ENCODE results near the gene PRRT3. TPM values are rescaled to one million over a fixed set of nuclear protein-coding genes. Genes with fewer than 3 reads are reported as not detected.
A peak's percentile ranks its signal among the peaks of the same experiment; 100 is the strongest.
"Not testable (repeated sequence)": the region's sequence is repeated elsewhere in the genome, so short reads cannot be mapped to it uniquely, and the experiment has no call there.

PRRT3 gene
- total RNA-seq, 2 experiments from 2014 or later, result 1.4 to 4.3 TPM

- no peak within 1 kb of the TSS for H3K4me3 ChIP-seq (ENCODE audit: low read depth, low read length, poor library complexity, severe bottlenecking)
- H3K27ac ChIP-seq (ENCODE audit: low read depth, low read length, poor library complexity, severe bottlenecking), result no peak within 1 kb of the TSS
- peaks cover 7% of the 10 kb centered on the region for H3K4me1 ChIP-seq (ENCODE audit: insufficient read depth, low read length, poor library complexity, severe bottlenecking)
- no peaks in the 10 kb centered on the region for H3K9me2 ChIP-seq (ENCODE audit: insufficient read depth, low read length)
- no peaks in the 10 kb centered on the region for H3K36me3 ChIP-seq (ENCODE audit: insufficient read depth, low read length)
- no peaks in the 10 kb centered on the region for H4K20me1 ChIP-seq (ENCODE audit: insufficient read depth, low read length)
- BruUV-seq (replicated peaks), result no TSS peak
- H3K79me2 ChIP-seq (ENCODE audit: insufficient read depth, low read depth, low read length), result no peaks in the 10 kb centered on the region
- TF ChIP-seq, protein P1, sequence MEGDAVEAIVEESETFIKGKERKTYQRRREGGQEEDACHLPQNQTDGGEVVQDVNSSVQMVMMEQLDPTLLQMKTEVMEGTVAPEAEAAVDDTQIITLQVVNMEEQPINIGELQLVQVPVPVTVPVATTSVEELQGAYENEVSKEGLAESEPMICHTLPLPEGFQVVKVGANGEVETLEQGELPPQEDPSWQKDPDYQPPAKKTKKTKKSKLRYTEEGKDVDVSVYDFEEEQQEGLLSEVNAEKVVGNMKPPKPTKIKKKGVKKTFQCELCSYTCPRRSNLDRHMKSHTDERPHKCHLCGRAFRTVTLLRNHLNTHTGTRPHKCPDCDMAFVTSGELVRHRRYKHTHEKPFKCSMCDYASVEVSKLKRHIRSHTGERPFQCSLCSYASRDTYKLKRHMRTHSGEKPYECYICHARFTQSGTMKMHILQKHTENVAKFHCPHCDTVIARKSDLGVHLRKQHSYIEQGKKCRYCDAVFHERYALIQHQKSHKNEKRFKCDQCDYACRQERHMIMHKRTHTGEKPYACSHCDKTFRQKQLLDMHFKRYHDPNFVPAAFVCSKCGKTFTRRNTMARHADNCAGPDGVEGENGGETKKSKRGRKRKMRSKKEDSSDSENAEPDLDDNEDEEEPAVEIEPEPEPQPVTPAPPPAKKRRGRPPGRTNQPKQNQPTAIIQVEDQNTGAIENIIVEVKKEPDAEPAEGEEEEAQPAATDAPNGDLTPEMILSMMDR (conservative IDR thresholded peaks at IDR 0.05; ENCODE audit: low read length), result no peak
- TF ChIP-seq EZH2phosphoT487 (IDR thresholded peaks at IDR 0.05; ENCODE audit: borderline replicate concordance, low read depth, low read length), result no peak
- H3K4me2 ChIP-seq (ENCODE audit: low read length), result 0 out of 2 replicates have a peak within 1 kb of the TSS, but pooled peaks have one; percentile 10
- no peak within 1 kb of the TSS for H2AFZ ChIP-seq (ENCODE audit: low read length)
- intact Hi-C loops (cut with micrococcal nuclease; ENCODE audit: unreplicated experiment), result no loop called here
- no peak for DNase-seq (ENCODE audit: low spot score)
- ChIA-PET POLR2A (interaction anchor here (0.6 to 0.7 kb wide), 2 partner anchors 13 to 29 kb away, joined by 3 read pairs; no protein-coding TSS in a partner anchor), CTCF (ENCODE audit: unreplicated experiment) (no interaction called here)
- H3K9me3 ChIP-seq (ENCODE audit: low read length), result no peaks in the 10 kb centered on the region
These were observed 49.6 kb downstream of the PRRT3 start, which contains the start of gene IL17RE for GRCh38 chr3:9902372-9903237. Gene IL17RE, plus strand, starts transcription at chr3:9902848. Its CDS starts 85 bp downstream, at chr3:9902933.

- Histone ChIP-seq H3K9me3 (ENCODE audit: low read length) (no peaks in the 10 kb centered on the region), H3K4me1 (ENCODE audit: insufficient read depth, low read length, poor library complexity, severe bottlenecking) (peaks cover 7% of the 10 kb centered on the region), H2AFZ (ENCODE audit: low read length) (no peak overlapping the region), H3K4me2 (ENCODE audit: low read length) (0 out of 2 replicates have a peak overlapping the region, but pooled peaks have one; percentile 10), H3K27ac (ENCODE audit: low read depth, low read length, poor library complexity, severe bottlenecking) (no peak overlapping the region), H3K79me2 (ENCODE audit: insufficient read depth, low read depth, low read length) (no peaks in the 10 kb centered on the region), H3K9me2 (ENCODE audit: insufficient read depth, low read length) (no peaks in the 10 kb centered on the region), H4K20me1 (ENCODE audit: insufficient read depth, low read length) (no peaks in the 10 kb centered on the region), H3K4me3 (ENCODE audit: low read depth, low read length, poor library complexity, severe bottlenecking) (no peak overlapping the region), H3K36me3 (ENCODE audit: insufficient read depth, low read length) (peaks cover 2% of the 10 kb centered on the region; the same call in 1 of the 2 replicates)
- no peak for DNase-seq (ENCODE audit: low spot score)
- intact Hi-C loops (cut with micrococcal nuclease; ENCODE audit: unreplicated experiment), result no loop called here
- TF ChIP-seq, protein P1 (conservative IDR thresholded peaks at IDR 0.05; ENCODE audit: low read length), result no peak
- no peak for TF ChIP-seq EZH2phosphoT487 (IDR thresholded peaks at IDR 0.05; ENCODE audit: borderline replicate concordance, low read depth, low read length)
- ChIA-PET POLR2A (interaction anchor here (0.6 to 0.7 kb wide), 2 partner anchors 12 to 504 kb away, joined by 3 read pairs; no protein-coding TSS in a partner anchor), CTCF (ENCODE audit: unreplicated experiment) (no interaction called here)
- no TSS peak for BruUV-seq (replicated peaks)
These were observed 50.2 kb downstream of the PRRT3 start for GRCh38 chr3:9901967-9902366.

- intact Hi-C loops (cut with micrococcal nuclease; ENCODE audit: unreplicated experiment); CTCF ChIA-PET (ENCODE audit: unreplicated experiment); H3K9me3 ChIP-seq (ENCODE audit: low read length); DNase-seq (ENCODE audit: low spot score); H3K79me2 ChIP-seq (ENCODE audit: insufficient read depth, low read depth, low read length); H3K4me3 ChIP-seq (ENCODE audit: low read depth, low read length, poor library complexity, severe bottlenecking); H2AFZ ChIP-seq (ENCODE audit: low read length); H3K9me2 ChIP-seq (ENCODE audit: insufficient read depth, low read length); BruUV-seq (replicated peaks); H4K20me1 ChIP-seq (ENCODE audit: insufficient read depth, low read length); H3K4me2 ChIP-seq (ENCODE audit: low read length); H3K36me3 ChIP-seq (ENCODE audit: insufficient read depth, low read length); H3K4me1 ChIP-seq (ENCODE audit: insufficient read depth, low read length, poor library complexity, severe bottlenecking); H3K27ac ChIP-seq (ENCODE audit: low read depth, low read length, poor library complexity, severe bottlenecking): not testable (repeated sequence)
- POLR2A ChIA-PET, result interaction anchor here (0.6 to 1.1 kb wide), 6 partner anchors 14 to 607 kb away, joined by 3 to 4 read pairs (median 3); partner anchors contain the start of gene ARPC4
These were observed 51.2 kb downstream of the PRRT3 start for GRCh38 chr3:9900965-9901415.

Measured in OCI-LY7 (cell line).